ENCODE data around the gene NEURL1B.

NEURL1B gene

DNA sequence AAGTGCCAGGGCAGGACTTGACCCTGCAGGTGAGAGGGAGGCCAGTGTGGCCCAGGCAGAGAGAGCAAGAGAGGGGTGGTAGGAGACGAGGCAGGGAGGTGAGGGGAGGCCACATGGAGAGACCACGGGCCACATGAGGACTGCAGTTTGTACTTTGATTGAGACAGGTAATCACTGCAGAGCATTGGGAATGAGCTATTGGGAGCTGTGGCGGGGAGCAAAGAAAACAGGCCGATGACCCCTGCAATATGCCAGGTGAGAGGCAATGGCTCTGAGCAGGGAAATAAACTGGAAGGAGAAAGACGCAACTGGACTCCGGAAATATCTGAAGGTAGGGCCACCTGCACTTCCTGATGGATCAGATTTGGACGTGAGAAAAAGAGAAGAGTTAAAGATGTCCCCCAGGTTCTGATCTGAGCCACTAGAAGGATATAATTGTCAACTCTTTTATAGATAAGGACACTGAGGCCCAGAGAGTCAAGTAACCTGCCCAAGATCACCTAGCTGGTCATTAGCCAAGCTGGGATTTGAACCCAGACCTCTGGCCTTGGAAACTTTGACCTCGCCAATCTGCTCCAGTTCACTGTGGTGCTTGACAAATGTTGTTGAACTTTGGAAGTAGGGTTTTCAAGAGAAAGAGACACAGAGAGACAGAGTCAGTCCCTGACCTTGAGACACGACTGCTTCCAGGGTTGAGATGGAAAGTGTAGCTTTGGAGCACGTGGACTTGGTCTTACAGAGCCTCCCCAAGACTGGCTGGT, 87.6 kb downstream of the NEURL1B start:
- H3K4me3 ChIP-seq (ENCODE audit: low read length): no peak overlapping the region
- TF ChIP-seq ZNF274 (IDR thresholded peaks at IDR 0.05; ENCODE audit: low read depth, low read length): no peak

DNA sequence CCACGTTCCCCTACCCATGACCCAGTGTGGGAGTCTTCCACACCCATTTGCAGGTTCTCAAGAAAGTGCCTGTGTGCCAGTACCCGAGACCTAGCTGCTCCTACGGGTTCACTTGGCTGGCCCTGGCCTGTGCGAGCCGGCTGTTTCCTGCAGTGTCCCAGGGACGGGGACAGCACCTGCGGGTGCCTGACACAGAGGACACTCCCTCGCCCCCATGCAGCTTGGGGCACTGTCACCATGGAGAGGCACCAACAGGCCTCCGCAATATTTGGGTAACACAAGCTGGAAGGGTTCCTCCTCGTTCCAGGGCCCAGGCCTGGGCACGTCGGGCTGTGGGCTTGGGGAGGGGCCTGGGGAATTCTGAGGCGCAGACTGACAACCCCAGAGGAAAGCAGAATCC, 88.5 kb downstream of the NEURL1B start:
- no peak for TF ChIP-seq ZNF274 (IDR thresholded peaks at IDR 0.05; ENCODE audit: low read depth, low read length)
- H3K4me3 ChIP-seq (ENCODE audit: low read length): no peak overlapping the region

DNA sequence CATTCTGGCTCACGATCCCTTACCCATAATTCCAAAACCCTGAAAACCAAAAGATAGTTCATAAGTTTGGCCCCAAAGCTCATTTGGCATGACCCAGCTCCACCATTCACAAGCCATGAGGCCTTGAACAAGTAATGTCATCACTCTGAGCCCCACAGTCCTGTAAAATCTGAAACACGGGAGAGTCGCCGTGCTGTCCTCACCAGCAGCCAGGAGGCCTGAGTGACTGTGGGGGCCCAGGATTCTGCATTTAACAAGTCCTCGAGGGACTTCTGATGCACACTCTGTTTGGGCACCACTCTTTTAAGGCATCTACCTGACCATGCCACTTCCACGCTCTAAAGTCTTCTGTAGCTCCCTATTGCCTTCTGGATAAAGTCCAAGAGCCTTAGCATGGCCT, 89.2 kb downstream of the NEURL1B start:
- no peak for TF ChIP-seq ZNF274 (IDR thresholded peaks at IDR 0.05; ENCODE audit: low read depth, low read length)
- H3K4me3 ChIP-seq (ENCODE audit: low read length): no peak overlapping the region

DNA sequence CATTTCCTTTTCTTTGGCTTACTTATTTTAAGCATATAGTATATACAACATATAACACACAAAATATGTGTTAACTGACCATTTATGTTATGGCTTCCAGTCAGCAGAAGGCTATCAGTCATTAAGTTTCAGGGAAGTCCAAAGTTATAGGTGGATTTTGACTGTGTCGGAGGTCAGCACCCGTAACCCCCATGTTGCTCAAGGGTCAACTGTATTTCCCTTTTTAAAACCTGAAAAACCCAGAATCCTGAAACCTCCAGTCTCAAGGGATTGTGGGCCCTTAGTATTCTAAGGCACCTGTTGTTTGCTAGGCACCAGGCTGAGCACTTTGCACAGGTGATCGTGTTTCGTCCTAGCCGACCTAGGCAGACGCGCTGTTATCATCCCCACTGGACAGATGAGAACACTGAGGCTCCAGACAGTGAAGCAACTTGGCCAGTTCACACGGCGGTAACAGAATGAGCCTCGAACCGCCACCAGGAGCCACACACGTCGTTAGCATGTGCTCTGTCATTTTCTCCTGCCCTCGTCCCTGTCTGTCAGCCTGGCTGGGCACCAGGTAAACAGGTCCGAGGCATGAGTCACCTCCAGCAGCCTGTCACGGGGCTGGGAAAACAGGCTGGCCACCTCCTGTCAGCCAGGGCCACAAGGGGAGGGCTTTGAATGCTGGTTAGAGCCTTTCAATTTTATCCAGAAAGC, 90.1 kb downstream of the NEURL1B start:
- no peak for TF ChIP-seq ZNF274 (IDR thresholded peaks at IDR 0.05; ENCODE audit: low read depth, low read length)
- H3K4me3 ChIP-seq (ENCODE audit: low read length): no peak overlapping the region

DNA sequence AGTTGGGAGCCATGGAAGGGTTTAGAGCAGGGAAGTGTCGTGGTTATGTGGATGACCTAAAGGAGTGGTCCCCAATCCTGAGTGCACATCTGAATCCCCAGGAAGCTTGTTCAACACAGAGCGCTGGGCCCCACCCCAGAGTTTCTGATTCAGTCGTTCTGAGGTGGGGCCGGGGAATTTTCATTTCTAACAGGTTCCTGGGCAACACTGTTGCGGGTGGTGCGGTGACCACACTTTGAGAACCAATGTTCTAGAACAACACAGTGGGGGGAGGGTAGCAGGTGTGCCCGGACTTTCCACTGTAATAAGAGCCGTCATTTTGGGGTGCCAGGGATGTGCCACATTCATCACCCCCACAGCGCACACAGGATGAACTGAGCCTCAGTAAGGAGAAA, 90.6 kb downstream of the NEURL1B start:
- TF ChIP-seq ZNF274 (IDR thresholded peaks at IDR 0.05; ENCODE audit: low read depth, low read length): no peak
- H3K4me3 ChIP-seq (ENCODE audit: low read length): no peak overlapping the region

DNA sequence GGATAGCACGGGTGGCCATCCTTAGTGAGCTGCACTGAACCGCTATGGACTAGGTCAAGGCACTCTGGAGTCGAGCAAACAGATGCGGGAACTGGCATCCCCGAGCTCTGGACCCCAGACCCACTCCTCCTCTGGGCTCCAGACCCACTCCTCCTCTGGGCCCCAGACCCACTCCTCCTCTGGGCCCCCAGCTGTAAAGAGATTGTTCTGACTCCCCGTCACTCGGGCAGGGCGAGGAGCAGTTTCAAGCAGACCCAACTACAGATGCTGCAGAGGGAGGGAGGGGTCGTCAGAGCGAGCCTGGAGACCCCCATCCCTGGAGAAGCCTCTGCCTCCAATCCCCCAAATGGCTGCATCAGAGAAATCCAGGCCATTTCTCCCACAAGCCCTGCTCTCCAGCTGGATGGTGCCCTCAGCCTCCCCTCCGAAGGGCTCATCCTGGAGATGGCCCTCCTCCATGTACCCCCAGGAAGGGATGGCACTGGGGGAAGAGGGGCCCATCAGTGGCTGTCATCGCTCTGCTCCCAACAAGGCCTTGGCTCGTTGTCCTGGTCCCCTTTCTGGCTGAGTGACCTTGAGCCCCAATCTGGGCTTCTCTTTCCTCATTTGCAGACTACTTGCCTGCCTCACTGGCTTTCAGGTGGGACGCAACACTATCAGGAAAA, 91.3 kb downstream of the NEURL1B start:
- no peak overlapping the region for H3K4me3 ChIP-seq (ENCODE audit: low read length)
- no peak for TF ChIP-seq ZNF274 (IDR thresholded peaks at IDR 0.05; ENCODE audit: low read depth, low read length)

DNA sequence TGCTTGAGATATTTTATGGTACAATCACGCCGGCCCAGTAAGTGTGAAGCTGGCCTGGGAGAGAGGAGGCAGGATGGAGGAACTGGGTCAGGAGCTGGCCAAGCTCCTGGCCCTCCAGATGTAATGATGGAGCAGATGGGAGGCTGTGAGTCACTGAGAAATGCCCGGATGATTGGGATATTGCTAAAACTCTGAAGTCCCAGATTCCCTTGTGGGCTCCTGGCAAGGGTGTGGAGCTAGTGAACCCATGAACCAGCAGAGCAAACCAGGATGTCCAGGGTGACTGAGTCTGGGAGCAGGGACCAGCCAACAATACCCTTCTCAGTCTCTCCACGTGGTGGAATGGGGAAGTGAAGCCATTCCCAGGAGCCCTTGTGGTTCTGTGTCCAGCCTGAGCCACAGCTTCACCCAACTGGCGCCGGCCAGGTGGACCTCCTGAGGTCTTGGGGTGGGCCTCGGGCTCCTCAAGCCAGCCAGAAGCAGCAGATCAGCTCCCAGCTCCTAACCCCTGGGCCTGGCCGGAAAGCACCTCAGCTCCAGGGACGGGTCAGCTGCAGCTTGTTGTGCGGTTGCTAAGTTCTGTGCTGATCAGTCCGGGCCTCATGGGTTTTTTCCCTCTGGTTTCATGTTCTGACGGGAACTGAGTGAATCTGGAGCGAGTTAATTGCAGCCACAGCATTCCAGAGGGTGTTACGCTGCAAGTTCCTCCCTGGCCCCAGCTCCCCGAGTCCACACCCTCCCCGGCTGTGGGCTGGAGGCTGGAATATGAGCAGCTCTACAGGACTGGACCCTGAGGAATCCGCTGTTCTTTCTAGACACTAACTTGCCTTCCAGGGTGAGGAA, 92.3 kb downstream of the NEURL1B start:
- TF ChIP-seq ZNF274 (IDR thresholded peaks at IDR 0.05; ENCODE audit: low read depth, low read length): no peak
- H3K4me3 ChIP-seq (ENCODE audit: low read length): no peak overlapping the region

DNA sequence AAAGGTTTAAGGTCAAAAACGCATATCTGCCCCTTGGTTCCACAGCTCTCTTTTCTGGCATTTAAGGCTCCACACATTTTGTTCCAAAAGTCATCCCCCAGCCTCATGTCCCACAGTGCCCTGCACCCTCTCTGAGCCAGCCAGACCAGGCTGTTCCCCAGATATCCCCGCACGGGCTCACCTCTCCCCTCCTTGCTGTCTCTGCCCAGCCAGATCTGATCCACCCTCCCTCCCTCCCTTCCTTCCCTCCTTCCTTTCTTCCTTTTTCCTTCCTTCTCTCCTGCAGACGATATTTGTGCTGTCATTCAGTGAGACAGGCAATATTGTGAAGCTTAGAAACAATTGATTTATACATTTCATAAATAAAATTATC, 92.9 kb downstream of the NEURL1B start:
- H3K4me3 ChIP-seq (ENCODE audit: low read length): no peak overlapping the region

DNA sequence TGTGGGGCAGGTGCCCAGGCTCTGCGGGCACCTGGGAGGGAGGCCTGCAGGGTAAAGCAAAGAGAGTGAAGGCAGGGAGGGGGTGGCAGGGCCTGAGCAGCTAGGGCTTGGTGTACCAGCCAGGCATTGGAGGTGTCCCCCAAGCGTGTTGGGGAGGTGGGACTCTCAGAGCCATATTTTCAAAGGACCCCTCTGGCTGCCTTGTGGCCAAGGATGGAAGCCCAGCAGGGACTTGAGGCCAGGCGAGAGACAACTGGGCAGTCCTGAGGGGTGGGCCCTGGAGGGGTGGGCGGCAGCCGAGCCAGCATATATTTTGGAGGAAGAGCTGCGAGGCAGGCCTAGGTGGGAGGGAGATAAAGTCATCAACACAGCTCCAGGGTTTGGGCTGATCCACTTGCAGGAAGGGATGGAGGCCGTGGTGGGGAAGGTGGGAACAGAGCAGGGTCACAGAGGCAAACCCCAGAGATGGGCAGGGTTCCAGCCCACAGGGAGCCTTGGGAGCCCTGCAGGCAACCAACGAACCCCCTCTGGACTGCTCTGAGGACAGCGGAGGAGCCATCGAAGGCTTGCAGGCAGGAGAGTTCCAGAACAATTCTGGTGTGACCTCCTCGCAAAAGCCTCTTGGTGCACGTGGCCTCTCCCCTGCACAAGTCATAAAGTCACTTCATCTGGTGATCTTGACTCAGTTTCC, 94.2 kb downstream of the NEURL1B start:
- TF ChIP-seq ZNF274 (IDR thresholded peaks at IDR 0.05; ENCODE audit: low read depth, low read length): no peak
- no peak overlapping the region for H3K4me3 ChIP-seq (ENCODE audit: low read length)

More for the DNA sequence above, 92.9 kb downstream of the NEURL1B start:
- no peak for TF ChIP-seq ZNF274 (IDR thresholded peaks at IDR 0.05; ENCODE audit: low read depth, low read length)

DNA sequence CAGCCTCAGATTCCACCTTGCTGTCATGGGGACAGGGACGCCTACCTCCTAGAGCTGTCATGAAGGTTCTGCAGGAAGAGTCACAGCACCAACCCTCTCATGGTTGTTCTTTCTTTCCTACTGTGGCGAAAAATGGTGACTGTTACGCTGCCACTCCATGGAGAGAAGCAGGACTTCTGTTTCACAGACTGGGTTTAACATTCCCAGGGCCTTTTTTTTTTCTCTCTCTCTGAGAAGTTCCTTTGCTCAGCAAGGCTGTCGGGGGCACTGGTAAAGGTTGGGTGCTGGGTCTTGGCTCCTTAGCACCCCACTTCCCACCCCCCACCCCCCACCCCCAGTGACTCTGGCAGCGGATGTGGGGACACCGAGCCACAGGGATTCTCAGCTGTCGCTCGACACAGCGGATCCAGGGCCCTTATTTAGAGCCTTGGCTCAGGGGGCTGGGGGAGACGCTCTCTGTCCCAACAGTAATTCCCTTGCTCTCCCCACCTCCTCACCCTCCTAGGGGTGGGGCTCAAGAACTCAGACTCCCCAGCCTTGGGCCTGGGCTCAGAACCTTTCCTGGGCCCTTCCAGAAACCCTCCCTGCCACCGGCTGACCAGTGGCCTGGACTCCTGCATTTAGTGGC, 95.6 kb downstream of the NEURL1B start:
- TF ChIP-seq ZNF274 (IDR thresholded peaks at IDR 0.05; ENCODE audit: low read depth, low read length): no peak
- H3K4me3 ChIP-seq (ENCODE audit: low read length): no peak overlapping the region

DNA sequence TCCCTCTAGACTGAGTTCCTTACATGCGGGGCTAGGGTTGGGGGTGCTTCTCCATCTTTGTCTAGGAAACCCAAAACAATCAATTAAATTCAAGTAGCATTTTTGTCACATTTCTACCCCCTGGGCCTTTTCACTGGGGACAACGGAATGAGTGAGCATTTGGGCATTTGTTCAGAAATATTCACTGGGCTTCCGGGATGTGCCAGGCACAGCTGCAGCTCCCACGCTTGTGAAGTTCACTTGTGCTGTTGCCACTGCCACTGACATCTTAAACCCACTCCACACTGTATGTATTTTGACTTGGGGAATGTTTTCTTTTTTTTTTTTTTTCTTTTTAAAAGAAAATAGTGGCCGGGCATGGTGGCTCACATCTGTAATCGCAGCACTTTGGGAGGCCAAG, 98.3 kb downstream of the NEURL1B start:
- TF ChIP-seq ZNF274 (IDR thresholded peaks at IDR 0.05; ENCODE audit: low read depth, low read length): no peak
- H3K4me3 ChIP-seq (ENCODE audit: low read length): no peak overlapping the region

DNA sequence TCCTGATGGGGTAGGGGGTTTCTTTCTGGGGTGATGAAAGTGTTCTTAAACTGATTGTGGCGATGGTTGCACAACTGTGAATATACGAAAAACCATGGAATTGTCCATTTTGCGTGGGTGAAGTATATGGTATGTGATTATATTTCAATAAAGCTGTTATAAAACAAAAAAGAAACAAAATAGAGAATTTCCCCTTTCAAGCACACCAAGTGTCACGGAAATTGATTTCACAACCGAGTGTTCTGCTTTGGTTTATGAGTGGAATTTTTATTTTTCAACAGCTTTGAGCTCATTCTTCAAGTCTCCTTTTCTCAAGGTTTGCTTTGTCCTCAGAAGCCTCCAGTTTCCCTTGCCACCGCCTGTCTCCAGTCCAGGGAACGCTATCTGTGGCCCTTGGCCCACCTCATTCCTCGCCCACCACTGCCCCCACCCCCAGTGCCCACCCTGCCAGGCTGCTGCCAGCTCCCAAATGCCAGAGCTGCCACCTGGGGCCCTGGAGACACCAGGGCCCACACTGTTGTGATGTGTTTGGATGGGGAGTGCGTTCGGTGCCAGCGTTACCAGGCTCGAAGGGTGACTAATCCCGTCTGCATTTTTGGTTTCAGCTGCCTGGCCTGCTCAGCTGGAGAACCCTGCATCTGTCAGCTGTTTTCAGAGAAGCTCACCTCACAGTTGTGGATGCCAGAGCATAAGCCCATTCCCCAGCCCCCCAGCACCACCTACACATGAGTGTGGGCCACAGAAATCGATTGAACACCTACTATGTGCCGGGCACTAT, 99.6 kb downstream of the NEURL1B start:
- TF ChIP-seq ZNF274 (IDR thresholded peaks at IDR 0.05; ENCODE audit: low read depth, low read length): no peak
- H3K4me3 ChIP-seq (ENCODE audit: low read length): no peak overlapping the region
